BLaER1 treated with 17β-estradiol and CSF1 and Interleukin-3, amounts not matched to agents 10 nM and 100 nM (cell line): ENCODE measurements around the gene SOX14.

ENCODE experiments used
- H3K27ac ChIP-seq, 11 experiments: shearing (Covaris generic); formaldehyde crosslinking; 2 replicates each; pipeline ENCODE4 v1.8.1; 2022
- H3K27me3 ChIP-seq, 11 experiments: shearing (Covaris generic); formaldehyde crosslinking; 2 replicates each; pipeline ENCODE4 v1.8.1; 2022
- H3K36me3 ChIP-seq, 11 experiments: shearing (Covaris generic); formaldehyde crosslinking; 2 replicates each; pipeline ENCODE4 v1.8.1; 2022
- H3K4me1 ChIP-seq, 10 experiments: shearing (Covaris generic); formaldehyde crosslinking; 2 replicates each; pipeline ENCODE4 v1.8.1; 2022
- H3K4me2 ChIP-seq, 11 experiments: shearing (Covaris generic); formaldehyde crosslinking; 2 replicates each; pipeline ENCODE4 v1.8.1; 2022
- H3K4me3 ChIP-seq, 10 experiments: shearing (Covaris generic); formaldehyde crosslinking; 2 replicates each; pipeline ENCODE4 v1.8.1; 2022
- H3K9ac ChIP-seq, 11 experiments: shearing (Covaris generic); formaldehyde crosslinking; 2 replicates each; pipeline ENCODE4 v1.8.1; 2022
- H3K9me3 ChIP-seq, 11 experiments: shearing (Covaris generic); formaldehyde crosslinking; replicated peaks in 1 of 11; 2 replicates each; pipeline ENCODE4 v1.8.1; 2022
- H4K20me1 ChIP-seq, 11 experiments: shearing (Covaris generic); formaldehyde crosslinking; 2 replicates each; pipeline ENCODE4 v1.8.1; 2022
- Cebpa-rat ChIP-seq, 11 experiments: shearing (Covaris generic); IDR thresholded peaks; 2 replicates each; pipeline ENCODE4 v1.8.1; 2022

The SOX14 gene

GRCh38 chr3:137761099-137761562 lies 3.0 kb upstream of the SOX14 start:
- Histone ChIP-seq H3K4me2 (no peak overlapping the region), H3K36me3 (no peaks in the 10 kb centered on the region), H3K27me3 (peaks cover 39 to 59% (median 46%) of the 10 kb centered on the region in 11 experiments)

GRCh38 chr3:137761563-137762503 lies 2.3 kb upstream of the SOX14 start:
- H3K4me2 ChIP-seq: no peak overlapping the region

More at GRCh38 chr3:137761099-137761562, 3.0 kb upstream of the SOX14 start:
- no peak overlapping the region for H3K9ac ChIP-seq
- peaks cover 49 to 61% (median 59%) of the 10 kb centered on the region in 11 experiments for H3K9me3 ChIP-seq
- no peak overlapping the region for H3K4me3 ChIP-seq
- no peaks in the 10 kb centered on the region for H4K20me1 ChIP-seq
- TF ChIP-seq Cebpa-rat (IDR thresholded peaks at IDR 0.05): no peak
- H3K27ac ChIP-seq: no peak overlapping the region
- no peaks in the 10 kb centered on the region for H3K4me1 ChIP-seq

GRCh38 chr3:137762674-137763593 lies 1.2 kb upstream of the SOX14 start:
- no peak for TF ChIP-seq Cebpa-rat (IDR thresholded peaks at IDR 0.05)
- H3K9me3 ChIP-seq: peaks cover 67 to 78% (median 77%) of the 10 kb centered on the region in 11 experiments
- peaks cover 57 to 77% (median 64%) of the 10 kb centered on the region in 11 experiments for H3K27me3 ChIP-seq
- H3K36me3 ChIP-seq: no peaks in the 10 kb centered on the region
- H3K4me1 ChIP-seq: no peaks in the 10 kb centered on the region
- H3K9ac ChIP-seq: no peak overlapping the region
- H3K4me3 ChIP-seq: no peak overlapping the region
- no peak overlapping the region for H3K4me2 ChIP-seq
- no peak overlapping the region for H3K27ac ChIP-seq
- no peaks in the 10 kb centered on the region for H4K20me1 ChIP-seq

More at GRCh38 chr3:137761563-137762503, 2.3 kb upstream of the SOX14 start:
- H3K9me3 ChIP-seq: peaks cover 56 to 67% (median 66%) of the 10 kb centered on the region in 11 experiments
- no peak overlapping the region for H3K4me3 ChIP-seq
- H3K9ac ChIP-seq: no peak overlapping the region
- H4K20me1 ChIP-seq: no peaks in the 10 kb centered on the region
- H3K27me3 ChIP-seq: peaks cover 46 to 66% (median 53%) of the 10 kb centered on the region in 11 experiments
- no peak overlapping the region for H3K27ac ChIP-seq
- TF ChIP-seq Cebpa-rat (IDR thresholded peaks at IDR 0.05): no peak
- no peaks in the 10 kb centered on the region for H3K36me3 ChIP-seq
- no peaks in the 10 kb centered on the region for H3K4me1 ChIP-seq

GRCh38 chr3:137763594-137763938 lies 549 bp upstream of the SOX14 start:
- TF ChIP-seq Cebpa-rat (IDR thresholded peaks at IDR 0.05): no peak
- Histone ChIP-seq H3K9ac (no peak overlapping the region), H3K36me3 (no peaks in the 10 kb centered on the region), H3K27me3 (peaks cover 64 to 84% (median 70%) of the 10 kb centered on the region in 11 experiments), H3K4me2 (no peak overlapping the region), H3K9me3 (peaks cover 74 to 85% (median 83%) of the 10 kb centered on the region in 11 experiments), H3K4me3 (no peak overlapping the region), H4K20me1 (no peaks in the 10 kb centered on the region), H3K4me1 (no peaks in the 10 kb centered on the region), H3K27ac (no peak overlapping the region)

- no peak overlapping the region for H3K4me2 ChIP-seq
Measured at GRCh38 chr3:137764563-137765309, 621 bp downstream of the SOX14 start.

GRCh38 chr3:137765310-137766033 lies 1.4 kb downstream of the SOX14 start:
- no peaks in the 10 kb centered on the region for H3K36me3 ChIP-seq
- no peaks in the 10 kb centered on the region for H3K4me1 ChIP-seq
- no peak overlapping the region; a peak in 1 of 20 replicates for H3K4me3 ChIP-seq
- no peak overlapping the region for H3K4me2 ChIP-seq
- peaks cover 83 to 100% (median 90%) of the 10 kb centered on the region in 11 experiments for H3K27me3 ChIP-seq
- TF ChIP-seq Cebpa-rat (IDR thresholded peaks at IDR 0.05): no peak
- no peak overlapping the region for H3K9ac ChIP-seq
- peaks cover 93 to 100% (median 99%) of the 10 kb centered on the region in 11 experiments for H3K9me3 ChIP-seq
- H3K27ac ChIP-seq: no peak overlapping the region
- H4K20me1 ChIP-seq: no peaks in the 10 kb centered on the region

More at GRCh38 chr3:137764563-137765309, 621 bp downstream of the SOX14 start:
- H3K27me3 ChIP-seq: peaks cover 75 to 95% (median 82%) of the 10 kb centered on the region in 11 experiments
- H3K4me1 ChIP-seq: no peaks in the 10 kb centered on the region
- H3K36me3 ChIP-seq: no peaks in the 10 kb centered on the region
- H3K27ac ChIP-seq: no peak overlapping the region
- no peak overlapping the region for H3K9ac ChIP-seq
- TF ChIP-seq Cebpa-rat (IDR thresholded peaks at IDR 0.05): no peak
- no peak overlapping the region; a peak in 1 of 20 replicates for H3K4me3 ChIP-seq
- H4K20me1 ChIP-seq: no peaks in the 10 kb centered on the region
- peaks cover 86 to 96% (median 95%) of the 10 kb centered on the region in 11 experiments for H3K9me3 ChIP-seq

GRCh38 chr3:137766041-137766875 lies 2.1 kb downstream of the SOX14 start:
- no peak overlapping the region for H3K4me2 ChIP-seq

More at GRCh38 chr3:137766041-137766875, 2.1 kb downstream of the SOX14 start:
- 0 out of 22 replicates have a peak, but pooled peaks cover 0 to 3% (median 0%) of the 10 kb centered on the region in 11 experiments for H3K36me3 ChIP-seq
- no peaks in the 10 kb centered on the region for H4K20me1 ChIP-seq
- H3K4me1 ChIP-seq: no peaks in the 10 kb centered on the region
- no peak overlapping the region for H3K9ac ChIP-seq
- no peak overlapping the region for H3K4me3 ChIP-seq
- peaks cover 91 to 100% (median 97%) of the 10 kb centered on the region in 11 experiments for H3K27me3 ChIP-seq
- H3K9me3 ChIP-seq: peaks cover 98 to 100% (median 100%) of the 10 kb centered on the region in 11 experiments
- H3K27ac ChIP-seq: no peak overlapping the region
- TF ChIP-seq Cebpa-rat (IDR thresholded peaks at IDR 0.05): no peak
